GM21381 (cell line): ENCODE results near the gene SLC13A1.

Source experiments
- ATAC-seq: cut with Tn5 transposase; IDR thresholded peaks from one replicate; pipeline ENCODE4 v1.9.1; 2021; ENCODE audit warnings: mild to moderate bottlenecking, moderate library complexity; ENCODE audit not compliant: unreplicated experiment

SLC13A1 gene

DNA sequence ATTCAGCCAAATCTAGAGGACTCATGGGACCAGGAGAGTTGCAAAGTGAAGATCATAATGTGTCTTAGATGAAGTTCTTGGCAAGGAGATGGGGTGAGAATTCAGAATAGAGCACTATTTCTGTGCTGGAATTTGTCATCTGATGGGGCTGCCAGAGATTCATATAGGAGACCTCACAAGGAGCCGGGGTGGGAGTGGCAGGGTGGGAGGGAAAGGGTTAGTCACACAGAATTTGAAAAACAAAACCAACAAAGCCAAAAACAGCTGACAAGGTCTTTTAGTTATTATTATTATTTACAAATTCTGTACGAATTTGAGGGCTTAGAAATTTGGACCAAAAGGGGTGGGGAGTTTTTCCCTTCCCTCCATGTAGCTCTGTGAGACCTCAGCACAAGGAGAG is 1.7 kb downstream of the SLC13A1 start:
- ATAC-seq, result no peak

DNA sequence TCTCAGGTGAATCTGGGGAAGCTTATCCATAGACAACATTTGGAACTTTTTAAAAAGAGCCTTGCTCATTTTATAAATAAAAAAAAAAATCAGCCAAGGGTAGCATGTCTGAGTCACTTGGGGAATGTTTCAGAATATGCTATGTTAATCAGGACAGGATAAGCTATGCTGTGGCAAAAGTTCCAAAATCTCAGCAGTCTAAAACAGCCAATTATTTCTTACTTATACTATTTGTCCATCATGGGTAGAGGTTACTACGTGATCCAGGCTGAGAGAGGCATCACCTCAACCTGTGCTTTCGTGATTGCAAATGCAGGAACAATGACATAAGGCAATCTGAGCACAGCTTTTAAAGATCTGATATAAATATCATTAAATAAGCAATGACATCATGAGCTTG is 6.5 kb downstream of the SLC13A1 start:
- no peak for ATAC-seq

DNA sequence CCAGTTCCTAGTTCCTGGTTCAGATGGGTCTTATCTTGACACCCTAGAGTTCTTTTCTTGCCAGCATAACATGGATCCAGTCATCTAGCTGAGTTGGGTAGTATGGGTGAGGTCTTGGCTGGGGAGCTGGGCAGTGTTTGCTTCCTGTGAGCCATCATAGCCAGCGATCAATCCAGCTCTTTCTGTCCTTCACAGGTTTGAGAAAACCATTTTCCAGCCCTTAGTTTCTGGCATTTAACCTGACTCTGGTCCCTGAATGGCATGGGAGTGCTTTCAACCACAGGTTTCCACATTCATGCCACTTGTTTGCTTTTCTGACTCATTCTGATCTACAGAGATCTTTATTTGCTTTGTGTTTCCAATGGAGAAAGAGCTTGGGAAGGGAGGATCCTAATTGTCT is 8.6 kb downstream of the SLC13A1 start:
- no peak for ATAC-seq

- peak; percentile 92 for ATAC-seq
These were observed 9.5 kb downstream of the SLC13A1 start for GRCh38 chr7:123190109-123190831.

- no peak for ATAC-seq
These were observed 14.0 kb downstream of the SLC13A1 start for GRCh38 chr7:123185756-123186155.

DNA sequence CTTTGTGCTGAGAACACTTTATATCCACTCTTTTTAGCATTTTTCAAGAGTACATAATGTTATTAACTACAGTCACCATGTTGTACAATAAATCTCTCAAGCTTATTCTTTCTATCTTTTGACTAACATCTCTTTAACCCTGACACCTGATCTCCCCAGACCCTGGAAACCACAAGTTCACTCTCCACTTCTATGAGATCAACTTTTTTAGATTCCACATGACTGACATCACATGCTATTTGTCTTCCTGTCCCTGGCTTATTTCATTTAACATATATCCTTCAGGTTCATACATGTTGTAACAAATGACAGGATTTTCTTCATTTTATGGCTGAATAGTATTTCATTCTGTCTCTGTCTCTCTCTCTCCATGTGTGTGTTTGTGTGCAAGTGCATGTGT is 15.5 kb downstream of the SLC13A1 start:
- ATAC-seq, result no peak

- no peak for ATAC-seq
These were observed 16.3 kb downstream of the SLC13A1 start for GRCh38 chr7:123183431-123183830.

DNA sequence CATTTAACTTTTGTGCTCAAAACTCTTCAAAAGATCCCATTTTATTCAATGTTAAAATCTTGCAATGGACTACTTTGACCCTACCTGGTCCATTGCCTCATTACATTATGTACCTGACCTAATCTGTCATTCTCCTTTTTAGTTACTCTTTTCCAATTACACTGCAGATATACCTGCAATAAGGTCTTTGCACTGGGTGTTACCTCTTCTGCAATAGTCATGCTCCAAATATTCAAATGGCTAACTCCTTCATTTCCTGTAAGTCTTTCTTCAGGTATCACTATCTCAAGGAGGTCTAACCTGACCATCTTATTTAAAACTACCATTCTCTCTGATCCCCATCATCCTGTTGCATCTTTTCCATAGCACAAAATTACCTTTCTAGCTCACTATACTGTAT is 22.3 kb downstream of the SLC13A1 start:
- ATAC-seq, result no peak

DNA sequence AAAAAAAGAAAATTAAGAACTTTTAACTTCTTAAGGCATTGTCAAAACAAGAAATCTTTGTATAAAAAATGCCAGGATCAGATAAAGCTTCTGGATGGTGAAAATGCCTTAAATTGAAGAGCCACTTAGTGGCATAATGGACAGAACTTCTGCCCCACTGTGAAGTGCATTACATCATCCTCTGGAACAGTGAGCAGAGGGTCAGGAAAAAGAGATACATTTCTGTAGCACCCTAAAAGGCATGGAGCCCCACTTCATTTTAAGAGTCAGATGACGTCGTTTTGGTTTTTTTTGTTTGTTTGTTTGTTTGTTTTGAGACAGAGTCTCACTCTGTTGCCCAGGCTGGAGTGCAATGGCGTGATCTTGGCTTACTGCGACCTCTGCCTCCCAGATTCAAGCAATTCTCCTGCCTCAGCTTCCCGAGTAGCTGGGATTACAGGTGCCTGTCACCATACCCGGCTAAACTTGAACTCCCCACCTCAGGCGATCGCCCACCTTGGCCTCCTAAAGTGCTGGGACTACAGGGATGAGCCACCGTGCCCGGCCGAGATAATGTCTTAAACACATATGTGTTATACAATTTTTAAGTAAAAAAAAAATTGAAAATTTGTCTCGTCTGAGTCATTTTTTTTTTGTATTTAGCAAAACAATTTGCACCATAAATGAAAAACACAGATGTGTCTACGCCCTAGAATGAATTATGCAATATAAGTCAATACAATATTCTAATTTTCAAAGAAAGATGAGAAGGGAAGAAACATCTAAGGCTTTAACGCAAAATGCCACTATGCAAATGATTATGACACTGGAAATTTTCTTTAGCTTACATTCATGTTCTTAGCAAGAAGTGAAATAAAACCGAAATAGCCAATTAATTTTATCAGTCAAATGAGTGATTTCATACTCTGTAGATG is 29.2 kb downstream of the SLC13A1 start:
- no peak for ATAC-seq

- ATAC-seq, result no peak
These were observed 30.7 kb downstream of the SLC13A1 start for GRCh38 chr7:123169065-123169464.

- ATAC-seq, result no peak
These were observed 42.2 kb downstream of the SLC13A1 start for GRCh38 chr7:123157606-123158005.

DNA sequence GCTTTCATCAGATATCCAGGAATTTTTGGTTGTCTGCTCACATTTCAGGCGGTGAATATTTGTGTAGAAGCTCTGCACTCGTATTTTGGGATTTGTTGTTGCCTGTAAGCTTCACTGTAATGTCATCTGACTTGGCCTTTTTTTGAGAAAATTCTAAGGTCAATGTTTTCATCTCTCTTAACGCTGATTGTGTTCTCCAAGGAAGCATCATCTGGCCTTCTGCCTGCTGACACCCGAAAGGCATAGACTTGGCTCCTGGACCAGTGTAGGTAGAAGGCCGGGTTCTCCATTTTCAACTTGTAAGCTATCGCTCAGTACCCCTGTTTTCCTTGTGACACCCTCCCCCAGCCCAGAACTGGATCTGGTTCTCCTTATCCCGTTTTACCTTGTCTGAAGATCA is 44.2 kb downstream of the SLC13A1 start:
- ATAC-seq, result no peak

DNA sequence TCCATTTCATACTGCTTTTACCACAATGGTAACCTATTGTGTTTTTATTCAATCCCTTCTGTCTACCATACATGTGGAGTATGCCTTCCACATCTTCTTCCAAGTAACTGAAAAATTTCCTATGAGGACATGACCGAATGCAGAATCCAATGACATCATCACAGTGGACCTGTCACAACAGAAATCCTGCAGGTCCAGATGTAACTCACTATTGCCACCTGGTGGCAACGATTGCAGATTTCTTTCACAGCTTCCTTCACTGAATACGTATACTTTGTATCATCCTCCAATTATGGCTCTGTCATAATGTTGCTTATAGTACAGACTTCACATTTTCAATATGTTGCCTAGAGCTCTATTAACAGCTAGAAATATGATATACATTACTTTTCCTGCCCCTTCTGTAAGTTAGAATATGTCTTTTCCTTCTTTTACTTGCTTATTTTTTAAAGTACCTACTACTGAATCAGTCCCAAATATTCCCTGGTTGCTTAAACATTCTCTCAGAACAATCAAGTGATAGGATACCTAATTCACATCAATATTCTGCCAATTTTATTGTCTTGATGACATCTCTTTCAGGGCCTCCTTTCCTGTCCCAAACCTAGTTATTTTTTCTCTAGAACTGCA is 45.4 kb downstream of the SLC13A1 start:
- peak; percentile 97 for ATAC-seq

GRCh38 chr7:123151443-123151842 is 48.3 kb downstream of the SLC13A1 start:
- no peak for ATAC-seq

DNA sequence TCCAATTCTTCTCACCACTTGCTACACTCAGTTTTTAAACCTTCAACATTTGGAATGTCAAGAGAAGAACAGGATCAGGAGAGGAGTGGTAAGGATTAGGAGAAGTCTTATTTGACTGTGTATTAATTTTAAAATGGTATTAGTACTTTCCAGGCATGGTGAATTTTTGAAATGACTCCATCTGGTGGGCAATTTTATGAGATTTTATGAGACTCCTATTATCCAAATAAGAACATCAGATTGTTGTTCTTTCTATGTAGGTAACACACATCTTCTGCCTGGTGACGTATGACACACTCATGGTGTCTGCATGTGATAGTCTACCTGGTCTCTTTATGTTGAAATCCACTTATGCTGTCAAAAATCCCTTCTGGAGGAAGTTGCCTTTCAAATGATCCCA is 51.0 kb downstream of the SLC13A1 start:
- no peak for ATAC-seq

- no peak for ATAC-seq
These were observed 56.3 kb downstream of the SLC13A1 start for GRCh38 chr7:123143252-123144006.

GRCh38 chr7:123140561-123140960 is 59.2 kb downstream of the SLC13A1 start:
- ATAC-seq, result no peak

- no peak for ATAC-seq
These were observed 63.8 kb downstream of the SLC13A1 start for GRCh38 chr7:123135960-123136359.

GRCh38 chr7:123133924-123134323 is 65.8 kb downstream of the SLC13A1 start:
- ATAC-seq, result no peak

GRCh38 chr7:123131961-123132360 is 67.8 kb downstream of the SLC13A1 start:
- no peak for ATAC-seq

DNA sequence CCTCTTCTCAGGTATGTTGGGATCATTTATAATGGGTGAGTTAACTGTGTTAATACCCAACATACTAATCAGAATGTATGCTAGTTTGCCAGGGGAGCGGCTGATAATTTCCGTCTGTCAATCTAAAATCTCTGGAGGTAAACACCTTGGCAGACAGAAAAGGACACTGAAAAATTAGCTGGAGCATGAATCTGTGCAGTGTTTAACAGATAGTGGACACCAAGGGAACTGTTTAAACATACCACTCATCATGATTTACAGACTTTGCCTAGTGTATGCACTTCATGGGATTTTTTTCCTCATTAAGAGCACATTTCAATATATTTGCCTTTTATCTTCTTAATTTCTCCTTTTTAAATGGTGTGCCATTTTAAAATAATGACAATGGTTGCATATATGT is 68.2 kb downstream of the SLC13A1 start:
- ATAC-seq, result no peak
